Activated T-helper 17 cell treated with anti-CD3 and anti-CD28 coated beads, Interleukin-2, amount 50 U/mL, for 72 hours (primary cell): ENCODE data around the gene ABHD6. TPM values are rescaled to one million over a fixed set of nuclear protein-coding genes. Genes with fewer than 3 reads are reported as not detected.
A peak's percentile ranks its signal among the peaks of the same experiment; 100 is the strongest.

Experiments
- ATAC-seq: fragments of 150-1000 bp; cut with Tn5 transposase; replicated peaks from 2 replicates; pipeline ENCODE4 v1.10.0; 2021; ENCODE audit warnings: mild to moderate bottlenecking, moderate library complexity
- H3K27ac Mint-ChIP-seq: one replicate; pipeline ENCODE4 v1.8.0; 2022; ENCODE audit warnings: mixed read lengths
- H3K27me3 Mint-ChIP-seq: one replicate; pipeline ENCODE4 v1.8.0; 2022; ENCODE audit warnings: mixed read lengths
- H3K36me3 Mint-ChIP-seq: one replicate; pipeline ENCODE4 v1.8.0; 2022; ENCODE audit warnings: low read depth, mild to moderate bottlenecking, mixed read lengths
- H3K4me1 Mint-ChIP-seq: one replicate; pipeline ENCODE4 v1.8.0; 2022; ENCODE audit warnings: mixed read lengths
- H3K4me3 Mint-ChIP-seq: one replicate; pipeline ENCODE4 v1.8.0; 2022; ENCODE audit warnings: mild to moderate bottlenecking, mixed read lengths
- H3K9me3 Mint-ChIP-seq: one replicate; pipeline ENCODE4 v1.8.0; 2022; ENCODE audit warnings: mixed read lengths
- total RNA-seq, 2 donors: library from RNA; stranded (reverse); gene quantifications; one replicate each; pipeline ENCODE4 v1.2.3, GENCODE V29; 2022

Gene ABHD6
- total RNA-seq, 2 donors from 2014 or later: 1.8 to 4.9 TPM

- H3K4me1 Mint-ChIP-seq: no peaks in the 10 kb centered on the region
- no peak overlapping the region for H3K4me3 Mint-ChIP-seq
- H3K36me3 Mint-ChIP-seq: no peaks in the 10 kb centered on the region
- no peak overlapping the region for H3K27ac Mint-ChIP-seq
- no peak for ATAC-seq
- no peaks in the 10 kb centered on the region for H3K9me3 Mint-ChIP-seq
- H3K27me3 Mint-ChIP-seq: peaks cover 5% of the 10 kb centered on the region
Observed at GRCh38 chr3:58293516-58293915, 55.9 kb downstream of the ABHD6 start.

- ATAC-seq: no peak
- H3K4me3 Mint-ChIP-seq: no peak overlapping the region
- H3K27me3 Mint-ChIP-seq: peaks cover 11% of the 10 kb centered on the region
- H3K9me3 Mint-ChIP-seq: no peaks in the 10 kb centered on the region
- no peaks in the 10 kb centered on the region for H3K36me3 Mint-ChIP-seq
- no peak overlapping the region for H3K27ac Mint-ChIP-seq
- H3K4me1 Mint-ChIP-seq: no peaks in the 10 kb centered on the region
Observed at GRCh38 chr3:58296269-58296668, 58.7 kb downstream of the ABHD6 start.

- Mint-ChIP-seq H3K27ac (no peak overlapping the region), H3K27me3 (peaks cover 13% of the 10 kb centered on the region), H3K9me3 (no peaks in the 10 kb centered on the region), H3K4me1 (no peaks in the 10 kb centered on the region), H3K4me3 (no peak overlapping the region), H3K36me3 (no peaks in the 10 kb centered on the region)
- ATAC-seq: no peak
Observed at GRCh38 chr3:58296843-58297242, 59.3 kb downstream of the ABHD6 start.

GRCh38 chr3:58298190-58298589, 60.6 kb downstream of the ABHD6 start:
- no peak overlapping the region for H3K27ac Mint-ChIP-seq
- no peak for ATAC-seq
- peaks cover 13% of the 10 kb centered on the region for H3K27me3 Mint-ChIP-seq
- H3K4me1 Mint-ChIP-seq: no peaks in the 10 kb centered on the region
- H3K36me3 Mint-ChIP-seq: no peaks in the 10 kb centered on the region
- H3K9me3 Mint-ChIP-seq: no peaks in the 10 kb centered on the region
- H3K4me3 Mint-ChIP-seq: no peak overlapping the region

GRCh38 chr3:58299075-58299474, 61.5 kb downstream of the ABHD6 start:
- H3K27me3 Mint-ChIP-seq: peaks cover 13% of the 10 kb centered on the region
- H3K36me3 Mint-ChIP-seq: no peaks in the 10 kb centered on the region
- no peak overlapping the region for H3K4me3 Mint-ChIP-seq
- H3K9me3 Mint-ChIP-seq: no peaks in the 10 kb centered on the region
- no peaks in the 10 kb centered on the region for H3K4me1 Mint-ChIP-seq
- no peak overlapping the region for H3K27ac Mint-ChIP-seq
- no peak for ATAC-seq

GRCh38 chr3:58299839-58300516, 62.4 kb downstream of the ABHD6 start:
- Mint-ChIP-seq H3K4me3 (no peak overlapping the region), H3K27ac (no peak overlapping the region), H3K9me3 (no peaks in the 10 kb centered on the region), H3K36me3 (no peaks in the 10 kb centered on the region), H3K27me3 (peaks cover 13% of the 10 kb centered on the region), H3K4me1 (no peaks in the 10 kb centered on the region)
- no peak for ATAC-seq

- Mint-ChIP-seq H3K36me3 (peaks cover 53% of the 10 kb centered on the region), H3K9me3 (no peaks in the 10 kb centered on the region), H3K4me3 (peak within 1 kb of the TSS; percentile 95), H3K27ac (peak within 1 kb of the TSS; percentile 96), H3K27me3 (peaks cover 4% of the 10 kb centered on the region), H3K4me1 (peaks cover 11% of the 10 kb centered on the region)
- ATAC-seq: peak; percentile 93
Observed at GRCh38 chr3:58305882-58306711, 68.5 kb downstream of the ABHD6 start, which contains the start of the genes HTD2 and RPP14. Gene HTD2, plus strand, starts transcription at chr3:58306520. Its CDS starts 11,094 bp downstream, at chr3:58317614. Gene RPP14, plus strand, starts transcription at chr3:58306245. Its CDS starts 4,085 bp downstream, at chr3:58310330.

- ATAC-seq: no peak
Observed at GRCh38 chr3:58307639-58308215, 70.1 kb downstream of the ABHD6 start.

GRCh38 chr3:58308728-58309127, 71.1 kb downstream of the ABHD6 start:
- Mint-ChIP-seq H3K4me1 (peaks cover 11% of the 10 kb centered on the region), H3K4me3 (peak overlapping the region; percentile 95), H3K27ac (peak overlapping the region; percentile 96), H3K27me3 (no peaks in the 10 kb centered on the region), H3K9me3 (no peaks in the 10 kb centered on the region), H3K36me3 (peaks cover 79% of the 10 kb centered on the region)
- ATAC-seq: no peak

More at GRCh38 chr3:58307639-58308215, 70.1 kb downstream of the ABHD6 start:
- H3K4me1 Mint-ChIP-seq: peaks cover 11% of the 10 kb centered on the region
- peaks cover 69% of the 10 kb centered on the region for H3K36me3 Mint-ChIP-seq
- H3K9me3 Mint-ChIP-seq: no peaks in the 10 kb centered on the region
- H3K27ac Mint-ChIP-seq: peak overlapping the region; percentile 96
- no peaks in the 10 kb centered on the region for H3K27me3 Mint-ChIP-seq
- peak overlapping the region; percentile 95 for H3K4me3 Mint-ChIP-seq

GRCh38 chr3:58317811-58318210, 80.2 kb downstream of the ABHD6 start:
- no peaks in the 10 kb centered on the region for H3K9me3 Mint-ChIP-seq
- ATAC-seq: no peak
- no peak overlapping the region for H3K27ac Mint-ChIP-seq
- H3K27me3 Mint-ChIP-seq: no peaks in the 10 kb centered on the region
- no peak overlapping the region for H3K4me3 Mint-ChIP-seq
- H3K4me1 Mint-ChIP-seq: no peaks in the 10 kb centered on the region
- peaks cover 79% of the 10 kb centered on the region for H3K36me3 Mint-ChIP-seq

- H3K4me1 Mint-ChIP-seq: peaks cover 14% of the 10 kb centered on the region
- ATAC-seq: no peak
- H3K27me3 Mint-ChIP-seq: no peaks in the 10 kb centered on the region
- peaks cover 39% of the 10 kb centered on the region for H3K36me3 Mint-ChIP-seq
- no peaks in the 10 kb centered on the region for H3K9me3 Mint-ChIP-seq
- H3K27ac Mint-ChIP-seq: no peak overlapping the region
- H3K4me3 Mint-ChIP-seq: no peak overlapping the region
Observed at GRCh38 chr3:58321791-58322190, 84.2 kb downstream of the ABHD6 start.

- no peaks in the 10 kb centered on the region for H3K27me3 Mint-ChIP-seq
- no peak for ATAC-seq
- no peak overlapping the region for H3K27ac Mint-ChIP-seq
- H3K9me3 Mint-ChIP-seq: no peaks in the 10 kb centered on the region
- no peak overlapping the region for H3K4me3 Mint-ChIP-seq
- peaks cover 14% of the 10 kb centered on the region for H3K4me1 Mint-ChIP-seq
- H3K36me3 Mint-ChIP-seq: peaks cover 29% of the 10 kb centered on the region
Observed at GRCh38 chr3:58322793-58323192, 85.2 kb downstream of the ABHD6 start.

- no peaks in the 10 kb centered on the region for H3K27me3 Mint-ChIP-seq
- peak overlapping the region; percentile 99 for H3K27ac Mint-ChIP-seq
- ATAC-seq: peak; percentile 92
- peaks cover 14% of the 10 kb centered on the region for H3K4me1 Mint-ChIP-seq
- H3K9me3 Mint-ChIP-seq: no peaks in the 10 kb centered on the region
- H3K4me3 Mint-ChIP-seq: peak overlapping the region; percentile 75
- H3K36me3 Mint-ChIP-seq: peaks cover 19% of the 10 kb centered on the region
Observed at GRCh38 chr3:58323529-58324390, 86.2 kb downstream of the ABHD6 start.
